VCaP (cell line): ENCODE data around the gene TPPP.
A peak's percentile ranks its signal among the peaks of the same experiment; 100 is the strongest.
"Not testable (repeated sequence)": the region's sequence is repeated elsewhere in the genome, so short reads cannot be mapped to it uniquely, and the experiment has no call there.

Experiments used
- H3K27ac ChIP-seq: fragments of 450-650 bp; 2 replicates; pipeline ENCODE4 v1.5.1; 2017
- CTCF ChIP-seq: fragments of 450-650 bp; conservative IDR thresholded peaks from 2 replicates; pipeline ENCODE4 v1.5.1; 2017; ENCODE audit warnings: mild to moderate bottlenecking, moderate library complexity

Gene TPPP

GRCh38 chr5:633501-633955 lies 59.6 kb downstream of the TPPP start:
- no peak for TF ChIP-seq CTCF
- H3K27ac ChIP-seq = no peak overlapping the region

DNA sequence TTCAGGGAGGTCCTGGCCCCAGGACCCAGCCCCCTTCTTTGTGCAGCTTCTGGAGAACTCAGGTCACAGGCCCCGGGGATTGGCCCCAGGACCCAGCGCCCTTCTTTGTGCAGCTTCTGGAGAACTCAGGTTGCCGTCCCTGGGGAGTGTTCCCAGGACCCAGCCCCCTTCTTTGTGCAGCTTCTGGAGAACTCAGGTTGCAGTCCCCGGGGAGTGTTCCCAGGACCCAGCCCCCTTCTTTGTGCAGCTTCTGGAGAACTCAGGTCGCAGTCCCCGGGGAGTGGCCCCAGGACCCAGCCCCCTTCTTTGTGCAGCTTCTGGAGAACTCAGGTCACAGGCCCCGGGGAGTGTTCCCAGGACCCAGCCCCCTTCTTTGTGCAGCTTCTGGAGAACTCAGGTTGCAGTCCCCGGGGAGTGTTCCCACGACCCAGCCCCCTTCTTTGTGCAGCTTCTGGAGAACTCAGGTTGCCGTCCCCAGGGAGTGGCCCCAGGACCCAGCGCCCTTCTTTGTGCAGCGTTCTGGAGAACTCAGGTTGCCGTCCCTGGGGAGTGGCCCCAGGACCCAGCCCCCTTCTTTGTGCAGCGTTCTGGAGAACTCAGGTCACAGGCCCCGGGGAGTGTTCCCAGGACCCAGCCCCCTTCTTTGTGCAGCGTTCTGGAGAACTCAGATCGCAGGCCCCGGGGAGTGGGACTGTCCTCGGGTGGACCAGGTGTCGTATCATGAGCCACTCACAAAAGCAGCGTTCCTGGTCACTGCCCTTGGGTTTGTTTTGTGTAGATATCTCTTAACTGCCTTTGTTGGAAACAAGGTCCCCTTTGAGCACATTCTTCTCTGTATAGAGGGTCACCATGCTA lies 64.6 kb downstream of the TPPP start:
- not testable (repeated sequence) for H3K27ac ChIP-seq

DNA sequence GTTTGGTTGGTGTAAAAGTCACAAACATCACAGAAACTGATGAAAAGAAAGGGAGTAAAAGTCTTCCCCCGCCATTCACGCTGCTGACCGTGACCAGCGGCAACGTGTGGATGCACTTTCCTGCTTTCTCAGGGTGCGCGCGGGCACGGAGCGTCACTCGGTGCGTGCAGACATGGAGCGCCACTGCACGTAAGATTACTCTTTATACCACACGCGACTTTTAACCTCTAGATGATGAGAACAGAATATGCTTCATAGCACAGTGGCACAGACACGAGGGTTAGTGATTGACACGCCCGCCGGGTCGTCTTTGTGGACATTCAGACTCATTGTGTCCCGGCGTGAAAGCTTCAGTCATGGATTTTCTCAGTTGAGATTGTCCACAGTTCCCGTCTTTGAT lies 65.3 kb downstream of the TPPP start:
- H3K27ac ChIP-seq = no peak overlapping the region
- no peak for TF ChIP-seq CTCF

DNA sequence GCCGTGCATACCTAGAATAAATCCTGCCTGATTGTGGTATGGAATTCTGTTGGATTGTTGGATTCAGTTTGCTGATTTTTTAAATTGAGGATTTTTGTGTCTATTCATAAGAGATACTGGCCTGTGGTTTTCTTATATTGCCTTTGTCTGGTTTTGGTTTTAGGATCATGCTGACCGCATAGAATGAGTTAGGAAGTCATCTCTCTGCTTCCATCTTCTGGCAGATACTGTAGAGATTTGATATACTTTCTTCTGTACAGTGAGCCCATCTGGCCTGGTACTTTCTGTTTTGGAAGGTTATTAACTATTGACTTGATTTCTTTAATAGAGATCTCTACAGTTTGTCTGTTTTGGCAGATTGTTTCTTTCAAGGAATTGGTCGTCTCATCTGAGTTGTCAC lies 66.3 kb downstream of the TPPP start:
- 0 out of 2 replicates have a peak overlapping the region, but pooled peaks have one; percentile 3 for H3K27ac ChIP-seq
- peak; percentile 46 for TF ChIP-seq CTCF

GRCh38 chr5:625516-625915 lies 67.6 kb downstream of the TPPP start:
- TF ChIP-seq CTCF = no peak
- no peak overlapping the region for H3K27ac ChIP-seq

GRCh38 chr5:624951-625230 lies 68.3 kb downstream of the TPPP start:
- TF ChIP-seq CTCF = no peak
- H3K27ac ChIP-seq = no peak overlapping the region

GRCh38 chr5:624118-624950 lies 68.8 kb downstream of the TPPP start:
- no peak for TF ChIP-seq CTCF

GRCh38 chr5:623531-623930 lies 69.6 kb downstream of the TPPP start:
- H3K27ac ChIP-seq = no peak overlapping the region
- no peak for TF ChIP-seq CTCF

More at GRCh38 chr5:624118-624950, 68.8 kb downstream of the TPPP start:
- no peak overlapping the region for H3K27ac ChIP-seq
